Measurements from ENCODE around the gene EXPH5.

The EXPH5 gene

GRCh38 chr11:108525161-108525560 is 68.4 kb downstream of the EXPH5 start:
- H3K9me3 ChIP-seq (ENCODE audit: control insufficient read depth, low read length): no peaks in the 10 kb centered on the region
- no peak overlapping the region for H3K27ac ChIP-seq
- H3K4me2 ChIP-seq (ENCODE audit: low read length): no peak overlapping the region
- H3K79me2 ChIP-seq: no peaks in the 10 kb centered on the region
- H3K36me3 ChIP-seq (ENCODE audit: control insufficient read depth, insufficient read depth, low read length): no peaks in the 10 kb centered on the region
- no peak overlapping the region for H2AFZ ChIP-seq
- H3K4me3 ChIP-seq (ENCODE audit: low read depth, low read length): no peak overlapping the region
- no peaks in the 10 kb centered on the region for H3K4me1 ChIP-seq
- TF ChIP-seq CTCF (IDR thresholded peaks at IDR 0.05): no peak
- no peak overlapping the region for H3K9ac ChIP-seq
- no peaks in the 10 kb centered on the region for H3K27me3 ChIP-seq (ENCODE audit: control insufficient read depth, insufficient read depth, low read length)

GRCh38 chr11:108524422-108524821 is 69.1 kb downstream of the EXPH5 start:
- Histone ChIP-seq H3K4me3 (ENCODE audit: low read depth, low read length) (no peak overlapping the region), H2AFZ (no peak overlapping the region), H3K79me2 (no peaks in the 10 kb centered on the region), H3K27ac (no peak overlapping the region), H3K4me1 (no peaks in the 10 kb centered on the region), H3K4me2 (ENCODE audit: low read length) (no peak overlapping the region), H3K36me3 (ENCODE audit: control insufficient read depth, insufficient read depth, low read length) (no peaks in the 10 kb centered on the region), H3K27me3 (ENCODE audit: control insufficient read depth, insufficient read depth, low read length) (no peaks in the 10 kb centered on the region), H3K9ac (no peak overlapping the region), H3K9me3 (ENCODE audit: control insufficient read depth, low read length) (no peaks in the 10 kb centered on the region)
- TF ChIP-seq CTCF (IDR thresholded peaks at IDR 0.05): no peak

- Histone ChIP-seq H3K4me1 (no peaks in the 10 kb centered on the region), H3K9ac (no peak overlapping the region), H3K79me2 (no peaks in the 10 kb centered on the region), H2AFZ (no peak overlapping the region), H3K27ac (no peak overlapping the region), H3K27me3 (ENCODE audit: control insufficient read depth, insufficient read depth, low read length) (no peaks in the 10 kb centered on the region), H3K4me3 (ENCODE audit: low read depth, low read length) (no peak overlapping the region), H3K4me2 (ENCODE audit: low read length) (no peak overlapping the region), H3K36me3 (ENCODE audit: control insufficient read depth, insufficient read depth, low read length) (no peaks in the 10 kb centered on the region), H3K9me3 (ENCODE audit: control insufficient read depth, low read length) (no peaks in the 10 kb centered on the region)
- no peak for TF ChIP-seq CTCF (IDR thresholded peaks at IDR 0.05)
Measured at GRCh38 chr11:108522318-108522717, 71.2 kb downstream of the EXPH5 start.

GRCh38 chr11:108518581-108518980 is 75.0 kb downstream of the EXPH5 start:
- no peak overlapping the region for H3K4me2 ChIP-seq (ENCODE audit: low read length)
- H3K79me2 ChIP-seq: no peaks in the 10 kb centered on the region
- H3K36me3 ChIP-seq (ENCODE audit: control insufficient read depth, insufficient read depth, low read length): no peaks in the 10 kb centered on the region
- no peak overlapping the region for H3K9ac ChIP-seq
- no peak overlapping the region for H3K4me3 ChIP-seq (ENCODE audit: low read depth, low read length)
- H3K27ac ChIP-seq: no peak overlapping the region
- TF ChIP-seq CTCF (IDR thresholded peaks at IDR 0.05): no peak
- H3K9me3 ChIP-seq (ENCODE audit: control insufficient read depth, low read length): no peaks in the 10 kb centered on the region
- H3K4me1 ChIP-seq: no peaks in the 10 kb centered on the region
- no peak overlapping the region for H2AFZ ChIP-seq
- no peaks in the 10 kb centered on the region for H3K27me3 ChIP-seq (ENCODE audit: control insufficient read depth, insufficient read depth, low read length)

- Histone ChIP-seq H3K79me2 (no peaks in the 10 kb centered on the region), H3K4me3 (ENCODE audit: low read depth, low read length) (no peak overlapping the region), H3K4me2 (ENCODE audit: low read length) (no peak overlapping the region), H3K9me3 (ENCODE audit: control insufficient read depth, low read length) (no peaks in the 10 kb centered on the region), H3K4me1 (no peaks in the 10 kb centered on the region), H3K27ac (no peak overlapping the region), H3K27me3 (ENCODE audit: control insufficient read depth, insufficient read depth, low read length) (no peaks in the 10 kb centered on the region), H3K9ac (no peak overlapping the region), H2AFZ (no peak overlapping the region), H3K36me3 (ENCODE audit: control insufficient read depth, insufficient read depth, low read length) (no peaks in the 10 kb centered on the region)
- TF ChIP-seq CTCF (IDR thresholded peaks at IDR 0.05): no peak
Measured at GRCh38 chr11:108516125-108516524, 77.4 kb downstream of the EXPH5 start.
